IPS-11a (cell line): Measurements from ENCODE around the gene ANGEL2.
A peak's percentile ranks its signal among the peaks of the same experiment; 100 is the strongest.
"Not testable (repeated sequence)": the region's sequence is repeated elsewhere in the genome, so short reads cannot be mapped to it uniquely, and the experiment has no call there.

Experiments used
- H3K4me3 ChIP-seq: one replicate; pipeline ENCODE4 v1.5.1; 2013; ENCODE audit warnings: low read depth, low read length, control low read depth

ANGEL2 gene

DNA sequence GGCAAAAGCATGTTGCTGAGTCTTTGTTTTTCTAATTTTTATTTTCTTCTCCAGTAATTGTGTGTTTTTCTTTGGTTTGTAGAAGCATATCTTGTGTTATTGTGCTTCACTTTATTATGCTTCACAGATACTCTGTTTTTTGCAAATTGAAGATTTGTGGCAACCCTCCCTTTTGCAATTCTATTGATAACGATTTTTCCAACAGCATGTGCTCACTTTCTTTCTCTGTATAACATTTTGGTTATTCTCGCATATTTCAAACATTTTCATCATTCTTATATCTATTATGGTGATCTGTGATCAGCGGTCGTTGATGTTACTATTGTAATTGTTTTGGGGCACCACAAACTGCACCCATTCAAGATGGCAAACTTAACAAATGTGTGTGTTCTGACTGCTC lies 3.8 kb upstream of the ANGEL2 start:
- no peak overlapping the region for H3K4me3 ChIP-seq

DNA sequence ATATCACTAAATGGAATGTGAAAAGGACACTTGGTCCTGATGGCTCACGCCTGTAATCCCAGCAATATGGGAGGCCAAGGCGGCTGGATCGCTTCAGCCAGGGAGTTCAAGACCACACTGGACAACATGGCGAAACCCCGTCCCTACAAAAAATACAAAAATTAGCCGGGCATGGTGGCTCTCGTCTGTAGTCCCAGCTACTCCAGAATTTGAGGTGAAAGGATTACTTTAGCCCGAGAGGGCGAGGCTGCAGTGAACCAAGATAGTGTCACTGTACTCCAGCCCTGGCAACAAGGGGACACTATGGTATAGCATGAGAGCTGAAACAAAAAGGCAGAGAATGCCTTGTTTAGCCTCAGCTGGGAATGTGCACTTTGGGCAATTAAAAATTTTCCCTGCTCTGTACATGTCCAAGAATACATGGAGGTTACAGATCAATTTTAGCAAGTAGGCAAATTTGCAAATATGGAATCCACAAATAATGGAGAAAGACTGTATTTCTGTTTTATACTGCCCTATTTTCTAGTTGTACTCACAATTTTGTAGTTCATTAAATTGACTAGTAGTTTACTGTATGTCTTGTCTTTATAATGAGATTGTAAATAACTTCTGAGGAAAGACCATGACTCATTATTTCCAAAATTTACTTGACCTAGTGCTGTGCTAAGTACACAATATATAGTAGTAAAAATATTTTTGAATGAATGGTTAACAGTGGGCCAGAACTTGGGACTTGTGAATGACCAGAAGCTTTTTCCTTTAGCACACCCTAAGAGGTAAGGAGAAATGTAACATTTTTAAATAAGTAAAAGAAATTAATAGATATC lies 2.0 kb upstream of the ANGEL2 start:
- no peak overlapping the region for H3K4me3 ChIP-seq

GRCh38 chr1:213014642-213015041 lies 1.0 kb downstream of the ANGEL2 start:
- peak overlapping the region; percentile 70 for H3K4me3 ChIP-seq

DNA sequence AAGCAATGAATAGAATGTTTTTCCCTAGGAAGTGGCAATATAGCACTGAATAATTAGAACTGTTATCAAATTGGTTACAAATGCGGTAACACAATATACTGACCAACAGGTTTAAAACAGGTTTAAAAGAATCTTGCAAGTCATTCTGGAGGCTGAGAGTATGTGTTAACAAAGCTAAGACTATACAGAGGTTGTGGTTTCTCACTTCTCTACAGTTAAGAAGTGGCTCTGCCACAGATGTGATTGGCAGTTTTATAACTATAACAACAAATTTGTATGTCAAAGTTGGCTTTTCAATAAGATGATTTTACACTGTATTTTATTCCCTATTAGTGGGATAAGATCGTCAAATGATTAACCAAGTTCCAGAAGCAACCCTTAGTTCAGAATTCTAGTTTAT lies 7.1 kb downstream of the ANGEL2 start:
- H3K4me3 ChIP-seq, result no peak overlapping the region

DNA sequence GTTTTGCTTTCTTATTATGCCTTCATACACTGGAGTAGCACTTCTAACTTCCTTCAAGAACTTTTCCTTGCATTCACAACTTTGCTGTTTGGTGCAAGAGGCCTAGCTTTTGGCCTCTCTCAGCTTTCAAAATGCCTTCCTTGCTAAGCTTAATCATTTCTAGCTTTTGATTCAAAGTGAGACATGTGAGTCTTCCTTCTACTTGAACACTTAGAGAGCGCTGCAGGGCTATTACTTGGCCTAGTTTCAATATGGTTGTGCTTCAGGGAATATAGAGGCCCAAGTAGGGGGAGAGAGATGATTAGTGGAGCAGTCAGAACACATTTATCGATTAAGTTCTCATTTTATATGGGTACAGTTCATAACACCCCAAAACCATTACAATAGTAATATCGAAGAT lies 12.4 kb downstream of the ANGEL2 start:
- no peak overlapping the region for H3K4me3 ChIP-seq

DNA sequence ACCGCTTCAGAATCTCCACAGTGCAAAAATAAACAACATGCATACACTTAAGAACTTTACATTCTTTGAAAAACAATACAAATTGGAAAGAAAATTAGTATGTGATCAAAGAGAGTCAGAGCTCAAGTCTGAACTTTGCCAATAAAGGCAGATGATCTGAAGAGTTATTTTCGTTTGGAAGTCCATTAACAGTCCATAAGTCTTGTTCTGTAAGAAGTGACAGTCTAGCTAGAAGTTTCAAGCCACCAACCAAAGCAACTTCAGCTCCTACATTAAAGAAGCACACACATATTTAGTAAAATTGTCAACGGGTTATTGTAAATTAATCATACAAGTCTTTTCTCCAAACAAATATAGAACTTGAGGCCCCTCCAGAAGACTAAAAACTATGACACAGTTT lies 20.7 kb downstream of the ANGEL2 start:
- H3K4me3 ChIP-seq, result no peak overlapping the region

- H3K4me3 ChIP-seq, result not testable (repeated sequence)
Measured at GRCh38 chr1:212993960-212994359, 21.7 kb downstream of the ANGEL2 start.

DNA sequence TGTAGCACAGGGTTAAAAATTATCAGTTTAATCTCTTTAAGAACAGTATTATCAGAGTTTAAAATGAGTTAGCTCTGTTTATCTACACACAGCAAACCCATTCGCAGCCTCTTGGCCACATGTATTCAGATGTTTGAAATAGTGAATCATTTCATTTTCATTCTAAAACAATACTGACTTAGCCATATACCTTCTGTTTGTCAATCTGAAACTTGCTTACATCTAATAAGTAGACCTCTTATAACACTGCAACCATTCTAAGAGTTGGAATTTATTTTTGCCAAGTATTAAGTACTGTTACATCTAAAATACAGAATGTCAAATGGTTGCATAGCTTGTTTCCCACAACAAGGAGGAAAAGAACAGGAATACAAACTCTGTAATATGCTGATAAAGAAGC lies 25.4 kb downstream of the ANGEL2 start:
- no peak overlapping the region for H3K4me3 ChIP-seq

- no peak overlapping the region for H3K4me3 ChIP-seq
Measured at GRCh38 chr1:212987702-212988322, 27.9 kb downstream of the ANGEL2 start.

GRCh38 chr1:212986551-212986950 lies 29.1 kb downstream of the ANGEL2 start:
- H3K4me3 ChIP-seq, result no peak overlapping the region

DNA sequence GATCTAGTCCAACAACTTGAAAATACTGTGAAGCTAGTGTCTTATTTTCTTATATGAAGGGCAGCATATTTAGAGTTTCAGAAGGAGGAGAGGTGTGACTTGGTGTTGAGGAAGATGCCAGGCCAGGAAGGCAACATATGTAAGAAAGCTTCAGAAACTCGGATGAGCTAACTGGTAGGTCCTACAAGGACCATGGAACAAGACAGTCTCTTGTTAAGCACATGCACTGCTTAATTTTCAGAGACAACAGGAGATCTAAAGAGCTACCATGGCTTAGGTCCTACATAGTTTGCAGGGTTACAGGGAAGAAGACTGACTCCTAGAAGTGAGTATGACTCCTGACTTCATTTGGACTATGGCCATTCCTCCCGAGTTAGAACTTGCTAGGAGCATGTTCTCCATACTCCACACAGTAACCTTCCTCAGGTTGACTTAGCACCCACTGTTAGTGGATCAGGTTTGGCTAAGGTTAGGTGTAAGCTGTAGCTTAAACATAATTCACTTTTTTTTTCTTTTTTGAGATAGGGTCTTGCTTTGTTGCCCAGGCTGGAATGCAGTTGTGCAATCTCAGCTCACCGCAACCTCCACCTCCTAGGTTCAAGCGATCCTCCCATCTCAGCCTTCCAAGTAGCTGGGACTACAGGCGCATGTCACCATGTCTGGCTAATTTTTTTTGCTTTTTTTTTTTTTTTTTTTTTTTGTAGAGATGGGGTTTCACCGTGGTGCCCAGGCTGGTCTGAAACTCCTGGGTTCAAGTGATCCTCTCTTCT lies 31.0 kb downstream of the ANGEL2 start:
- H3K4me3 ChIP-seq, result no peak overlapping the region

DNA sequence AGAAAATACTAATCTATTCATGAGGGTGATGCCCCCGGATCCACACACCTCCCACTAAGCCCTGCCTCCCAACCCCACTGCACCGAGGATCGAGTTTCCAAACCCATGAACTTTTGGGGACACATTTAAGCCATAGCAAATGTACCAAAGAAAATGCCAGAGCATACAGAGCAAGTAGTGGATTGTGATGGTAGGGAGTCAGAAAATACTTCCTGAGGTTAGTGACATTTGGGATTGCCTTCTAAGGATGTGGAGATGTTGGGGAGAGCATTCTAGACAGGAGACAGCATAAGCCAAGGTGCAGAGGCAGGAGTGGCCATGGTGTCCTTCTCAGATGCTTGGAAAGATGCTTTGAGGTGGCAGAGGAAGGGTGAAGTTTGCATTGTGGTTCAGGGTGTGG lies 32.2 kb downstream of the ANGEL2 start:
- no peak overlapping the region for H3K4me3 ChIP-seq

GRCh38 chr1:212982430-212983152 lies 33.1 kb downstream of the ANGEL2 start:
- no peak overlapping the region for H3K4me3 ChIP-seq

GRCh38 chr1:212981571-212982328 lies 33.9 kb downstream of the ANGEL2 start:
- H3K4me3 ChIP-seq, result no peak overlapping the region

GRCh38 chr1:212981025-212981495 lies 34.6 kb downstream of the ANGEL2 start:
- no peak overlapping the region for H3K4me3 ChIP-seq

GRCh38 chr1:212980123-212980785 lies 35.4 kb downstream of the ANGEL2 start:
- H3K4me3 ChIP-seq, result no peak overlapping the region

- H3K4me3 ChIP-seq, result no peak overlapping the region
Measured at GRCh38 chr1:212979340-212980122, 36.1 kb downstream of the ANGEL2 start.

GRCh38 chr1:212977781-212978645 lies 37.7 kb downstream of the ANGEL2 start:
- no peak overlapping the region for H3K4me3 ChIP-seq
